GM10847 (cell line): ENCODE measurements around the gene AKR1C8.

Experiments
- POLR2A ChIP-seq: IDR thresholded peaks from 2 replicates; pipeline ENCODE4 v1.6.1; 2011; ENCODE audit not compliant: insufficient read length; ENCODE audit errors: extremely low read depth

The AKR1C8 gene

GRCh38 chr10:5183923-5184322 is 1.0 kb downstream of the AKR1C8 start:
- TF ChIP-seq POLR2A: no peak

- TF ChIP-seq POLR2A: no peak
These were observed 16.0 kb downstream of the AKR1C8 start for GRCh38 chr10:5168897-5169420.

- no peak for TF ChIP-seq POLR2A
These were observed 19.2 kb downstream of the AKR1C8 start for GRCh38 chr10:5165738-5166137.

GRCh38 chr10:5163487-5163886 is 21.5 kb downstream of the AKR1C8 start:
- no peak for TF ChIP-seq POLR2A

- TF ChIP-seq POLR2A: no peak
These were observed 25.8 kb downstream of the AKR1C8 start for GRCh38 chr10:5159126-5159525.

- no peak for TF ChIP-seq POLR2A
These were observed 27.4 kb downstream of the AKR1C8 start for GRCh38 chr10:5157501-5157900.

- TF ChIP-seq POLR2A: no peak
These were observed 29.0 kb downstream of the AKR1C8 start for GRCh38 chr10:5155951-5156350.

GRCh38 chr10:5151076-5151475 is 33.9 kb downstream of the AKR1C8 start:
- TF ChIP-seq POLR2A: no peak

GRCh38 chr10:5148678-5149032 is 36.3 kb downstream of the AKR1C8 start:
- no peak for TF ChIP-seq POLR2A

GRCh38 chr10:5147981-5148677 is 36.8 kb downstream of the AKR1C8 start:
- TF ChIP-seq POLR2A: no peak

GRCh38 chr10:5147255-5147980 is 37.5 kb downstream of the AKR1C8 start:
- no peak for TF ChIP-seq POLR2A

- TF ChIP-seq POLR2A: no peak
These were observed 38.1 kb downstream of the AKR1C8 start for GRCh38 chr10:5146920-5147254.

GRCh38 chr10:5143137-5143536 is 41.8 kb downstream of the AKR1C8 start:
- no peak for TF ChIP-seq POLR2A

- no peak for TF ChIP-seq POLR2A
These were observed 42.8 kb downstream of the AKR1C8 start for GRCh38 chr10:5142199-5142598.

- no peak for TF ChIP-seq POLR2A
These were observed 48.4 kb downstream of the AKR1C8 start for GRCh38 chr10:5136468-5137087.

GRCh38 chr10:5135581-5135980 is 49.4 kb downstream of the AKR1C8 start:
- no peak for TF ChIP-seq POLR2A
